Islet of Langerhans (tissue), 1 donor: Measurements from ENCODE around the gene SPTBN4.
A peak's percentile ranks its signal among the peaks of the same experiment; 100 is the strongest.
"Not testable (repeated sequence)": the region's sequence is repeated elsewhere in the genome, so short reads cannot be mapped to it uniquely, and the experiment has no call there.

Source experiments
- FAIRE-seq: peaks from one replicate; lab custom pipeline; 2011; peaks lifted over from hg19 to GRCh38; lab: Jason Lieb, UNC

The SPTBN4 gene

DNA sequence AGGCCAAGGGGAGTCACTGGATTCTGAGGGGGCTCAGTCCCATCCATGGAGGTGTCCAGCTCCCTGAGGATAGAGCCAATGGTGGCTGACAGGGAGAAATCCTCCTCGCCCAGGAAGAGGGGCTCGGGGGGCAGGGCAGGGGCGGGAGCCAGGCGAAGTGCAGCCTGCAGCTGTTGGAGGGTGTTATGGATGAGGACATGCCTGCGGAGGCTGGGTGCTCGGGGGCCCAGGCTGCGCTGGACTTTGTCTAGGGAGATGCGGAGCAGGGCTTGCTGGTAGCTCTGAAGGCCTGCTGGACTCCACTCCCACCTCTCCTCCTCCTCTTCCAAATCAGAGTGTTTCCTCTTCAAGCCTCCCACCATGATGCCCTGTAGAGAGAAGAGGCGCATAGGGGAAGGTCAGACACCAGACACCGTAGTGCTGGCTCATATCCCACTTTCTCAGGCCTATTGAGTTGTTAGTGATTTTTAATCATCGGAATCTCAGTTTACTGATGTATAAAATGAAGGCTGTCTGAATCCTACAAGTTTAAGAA is 25.0 kb upstream of the SPTBN4 start:
- FAIRE-seq = no peak

DNA sequence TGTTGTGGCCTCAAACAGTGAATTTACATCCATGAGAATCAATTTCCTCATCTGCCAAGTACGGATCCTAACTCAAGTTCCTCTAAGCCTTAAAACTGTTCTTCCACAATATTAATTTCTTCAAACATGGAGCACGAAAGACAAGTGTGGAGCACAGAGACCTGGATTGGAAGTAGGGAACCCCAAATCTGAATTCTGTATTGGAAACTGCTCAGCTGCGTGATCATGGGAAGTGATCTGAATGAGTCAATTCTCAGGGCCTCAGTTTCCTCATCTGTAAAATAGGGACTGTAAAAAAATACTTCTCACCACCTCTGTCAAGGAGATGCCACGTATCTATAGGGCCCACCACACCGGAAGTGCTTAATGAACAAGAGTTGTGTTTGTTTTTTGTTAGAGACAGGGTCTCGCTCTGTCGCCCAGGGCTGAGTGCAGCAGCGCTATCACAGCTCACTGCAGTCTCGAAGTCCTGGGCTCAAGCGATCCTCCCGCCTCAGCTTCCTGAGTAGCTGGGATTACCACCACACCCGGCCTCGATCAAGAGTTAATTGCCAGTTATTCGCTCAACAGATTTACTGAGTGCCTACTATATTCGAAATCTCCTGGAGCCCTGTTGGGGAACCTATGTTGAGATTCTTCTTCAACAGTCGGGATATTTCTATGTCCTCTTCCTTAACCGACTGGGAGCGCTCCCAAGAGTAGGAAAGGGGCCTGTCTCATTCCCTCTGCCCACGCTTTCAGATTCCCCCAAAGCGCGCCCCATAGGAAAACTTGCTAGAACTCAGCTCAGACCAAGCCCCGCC is 24.3 kb upstream of the SPTBN4 start:
- no peak for FAIRE-seq

DNA sequence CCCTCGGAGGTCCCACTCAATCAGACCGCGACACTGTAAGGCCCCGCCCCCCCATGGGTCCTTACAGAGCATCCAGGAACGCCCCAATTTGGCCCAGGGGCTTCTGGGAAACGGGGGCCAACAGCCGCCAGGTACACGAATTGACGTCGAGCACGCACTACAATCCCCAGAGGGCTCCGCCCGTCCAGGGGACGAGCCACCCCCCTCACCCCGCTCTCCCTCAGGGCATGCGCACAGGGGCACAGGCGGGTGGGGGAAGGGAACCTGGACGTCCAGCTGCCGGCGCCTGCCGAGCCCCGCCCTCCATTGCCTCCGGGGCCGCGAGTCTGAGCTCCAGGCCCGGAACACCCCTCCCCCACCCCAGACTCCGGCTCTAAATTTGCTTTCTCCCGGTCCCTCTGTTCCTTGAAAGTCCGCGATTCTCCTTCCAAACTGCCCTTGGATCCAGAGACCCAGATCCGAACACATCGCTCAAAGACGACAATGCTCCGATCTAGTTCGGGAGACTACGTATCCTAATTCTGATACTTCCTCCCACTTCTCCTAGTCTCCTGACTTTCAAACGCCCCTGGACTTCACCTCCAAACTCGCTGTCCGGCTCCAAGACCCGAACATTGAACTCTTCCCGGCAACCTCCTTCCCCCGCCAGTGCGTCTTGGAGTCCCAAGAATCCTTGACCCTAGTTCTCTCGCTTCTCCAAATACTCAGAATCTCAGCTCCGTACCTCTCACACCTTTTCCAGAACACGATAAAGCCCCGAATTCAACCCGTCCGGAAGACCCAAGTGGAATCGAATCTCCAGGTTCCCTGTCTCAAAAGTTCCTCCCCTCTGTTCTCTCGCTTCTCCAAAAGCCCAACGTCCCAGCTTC is 23.4 kb upstream of the SPTBN4 start:
- FAIRE-seq = no peak

DNA sequence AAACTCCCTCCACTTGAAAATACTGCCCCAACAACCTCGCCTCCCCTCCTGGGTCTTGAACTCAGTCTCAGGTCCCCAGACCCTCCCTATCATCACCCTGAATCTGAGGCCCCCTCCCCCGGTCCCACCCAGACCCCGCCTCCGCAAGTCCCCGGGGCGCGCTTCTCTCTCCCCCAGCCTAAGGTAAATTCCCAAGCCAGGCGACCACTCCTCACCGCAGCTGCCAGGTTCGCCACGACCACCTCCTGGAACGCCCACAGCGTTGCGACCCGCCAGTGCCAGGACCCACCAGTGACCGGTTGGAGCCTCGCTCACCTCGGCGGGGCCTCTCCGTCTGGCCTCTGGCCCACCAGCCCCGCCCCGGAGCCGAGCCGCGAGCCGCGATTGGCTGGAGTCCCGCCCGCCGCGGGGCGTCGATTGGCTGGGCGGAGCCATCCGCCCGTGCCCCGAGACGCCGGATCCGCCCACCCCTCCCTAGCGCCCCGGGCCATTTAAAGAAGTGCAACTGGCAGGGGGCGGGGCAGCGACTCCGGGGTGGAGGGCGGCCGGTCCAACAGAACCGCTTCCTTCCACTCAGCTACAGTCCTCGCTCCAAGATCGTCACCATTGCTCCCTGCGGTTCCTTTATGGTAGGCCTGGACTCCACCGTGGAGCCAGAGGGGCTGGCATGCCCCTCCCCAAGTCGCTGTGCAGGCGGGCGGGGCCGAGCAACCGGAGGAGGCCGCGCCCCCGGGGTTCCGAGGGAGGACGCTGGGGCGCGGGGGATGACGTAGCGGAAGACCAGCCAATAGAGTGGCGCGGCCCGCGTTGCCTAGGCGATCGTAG is 22.6 kb upstream of the SPTBN4 start, which contains the start of gene SERTAD3:
SERTAD3 (minus strand) TSS at position 336 of the 825 bp plus-strand sequence. CDS start 2,255 bp downstream, outside the sequence.
- no peak for FAIRE-seq

DNA sequence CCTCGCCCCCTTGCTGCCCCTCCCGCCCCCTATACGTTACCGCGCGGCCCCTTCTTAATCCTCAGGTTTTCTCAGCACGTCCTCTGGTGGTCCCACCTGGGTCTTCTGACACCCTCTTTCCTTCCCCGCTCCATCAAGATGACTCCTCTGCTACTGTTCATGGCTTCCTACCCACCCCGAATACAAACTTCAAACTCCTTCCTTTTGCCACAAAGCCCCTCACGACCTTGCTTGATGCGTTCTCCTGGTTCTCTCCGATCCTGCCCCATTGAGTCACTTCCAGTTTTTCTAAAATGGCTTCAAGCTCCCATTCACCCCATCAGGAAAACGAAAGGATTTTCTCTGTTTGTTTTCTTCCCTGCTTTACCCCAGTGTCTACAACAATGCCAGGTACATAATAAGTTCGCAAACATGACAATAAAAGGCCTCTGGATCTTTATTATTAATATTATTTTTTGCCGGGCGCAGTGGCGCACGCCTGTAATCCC is 21.9 kb upstream of the SPTBN4 start:
- no peak for FAIRE-seq

DNA sequence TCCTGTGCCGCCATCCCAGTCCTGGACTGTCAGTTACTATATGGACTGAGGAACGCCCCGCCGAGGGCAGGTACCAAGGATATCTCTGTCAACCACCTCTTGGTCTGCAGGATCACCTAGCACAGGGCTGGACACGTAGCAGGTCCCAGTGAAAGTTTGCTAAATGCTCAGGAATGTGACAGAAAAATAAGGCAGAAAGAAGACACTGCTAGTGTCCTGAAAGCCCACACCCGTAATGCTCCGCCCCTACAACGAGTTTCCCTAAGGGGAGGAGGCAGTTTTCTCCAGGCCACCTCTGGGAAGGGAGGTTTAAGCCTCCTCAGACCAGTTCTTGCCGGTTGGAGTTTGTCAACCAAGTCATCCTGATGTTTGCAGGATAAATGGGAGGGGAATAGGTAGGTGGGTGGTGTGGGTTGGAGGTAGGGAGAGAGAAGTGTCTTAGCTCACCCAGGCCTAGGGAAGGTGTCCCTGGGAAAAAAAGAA is 21.0 kb upstream of the SPTBN4 start:
- no peak for FAIRE-seq

DNA sequence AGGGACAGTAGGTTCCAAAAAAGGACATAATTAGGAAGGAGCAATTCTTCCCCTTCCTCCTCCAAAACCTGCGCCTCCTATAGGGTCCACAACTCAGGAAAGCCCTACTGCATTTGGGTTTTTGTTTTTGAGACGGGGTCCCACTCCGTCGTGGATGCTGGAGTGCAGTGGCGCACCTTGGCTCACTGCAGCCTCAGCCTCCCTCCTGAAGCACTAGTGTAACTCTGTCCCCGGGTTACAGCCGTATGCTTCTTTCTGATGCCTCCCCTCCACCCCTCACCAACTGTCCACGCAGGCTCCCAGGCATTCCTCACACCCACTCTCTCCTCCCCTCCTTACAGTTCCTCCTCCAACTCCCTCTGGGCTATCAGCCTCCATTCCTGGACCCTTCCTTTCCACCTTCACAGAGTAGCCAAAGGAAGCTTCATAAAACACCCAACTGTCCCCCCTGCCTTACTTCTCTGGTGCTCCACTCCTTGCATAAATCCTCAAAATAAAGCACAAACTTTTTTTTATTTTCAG is 20.5 kb upstream of the SPTBN4 start:
- no peak for FAIRE-seq

DNA sequence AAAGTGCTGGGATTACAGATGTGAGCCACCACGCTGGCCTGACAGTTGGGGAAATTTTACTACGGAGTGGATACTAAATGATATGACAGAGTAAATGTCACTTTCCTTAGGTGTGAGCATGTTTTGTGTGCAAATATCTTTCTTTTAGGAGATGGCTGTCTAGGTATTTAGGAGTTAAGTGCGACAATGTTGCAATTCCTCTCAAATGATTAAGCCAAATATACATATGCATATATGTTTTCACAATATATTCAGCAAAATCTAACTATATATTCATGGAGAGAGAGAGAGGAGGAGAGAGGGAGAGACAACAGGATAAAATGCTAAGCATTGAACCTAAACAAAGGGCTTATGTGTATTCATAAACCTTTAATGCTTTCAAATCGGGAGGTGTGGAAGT is 17.3 kb upstream of the SPTBN4 start:
- no peak for FAIRE-seq

DNA sequence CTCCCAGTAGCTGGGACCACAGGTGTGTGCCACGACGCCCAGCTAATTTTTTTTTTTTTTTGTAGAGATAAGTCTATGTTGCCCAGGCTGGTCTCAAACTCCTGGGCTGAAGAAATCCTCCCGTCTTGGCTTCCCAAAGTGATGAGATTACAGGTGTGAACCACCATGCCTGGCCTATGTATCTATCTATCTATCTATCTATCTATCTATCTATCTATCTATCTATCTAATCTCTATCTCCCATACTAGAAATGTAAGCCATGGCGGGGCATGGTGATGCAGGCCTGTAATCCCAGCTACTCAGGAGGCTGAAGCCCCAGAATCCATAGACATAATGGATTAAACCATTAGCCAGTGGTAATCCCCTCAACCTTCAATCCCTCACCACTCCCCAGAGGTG is 16.1 kb upstream of the SPTBN4 start:
- FAIRE-seq = no peak

DNA sequence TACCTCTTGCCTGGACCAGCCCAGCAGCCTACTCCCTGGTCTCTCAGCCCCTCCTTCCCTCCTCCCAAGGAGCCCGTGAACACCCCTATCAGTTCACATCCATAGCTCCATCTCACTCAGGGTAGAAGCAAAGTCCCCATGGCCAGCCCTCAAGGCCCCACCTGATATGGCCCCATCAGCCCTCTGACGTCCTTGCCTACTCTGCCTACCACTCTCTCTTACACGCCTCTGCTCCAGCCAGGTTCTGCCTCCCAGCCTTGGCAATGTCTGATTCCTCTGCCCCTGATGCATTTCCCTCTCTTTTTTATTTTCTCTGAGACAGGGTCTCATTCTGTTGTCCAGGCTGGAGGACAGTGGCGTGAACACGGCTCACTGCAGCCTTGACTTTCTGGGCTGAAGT is 14.8 kb upstream of the SPTBN4 start:
- no peak for FAIRE-seq

DNA sequence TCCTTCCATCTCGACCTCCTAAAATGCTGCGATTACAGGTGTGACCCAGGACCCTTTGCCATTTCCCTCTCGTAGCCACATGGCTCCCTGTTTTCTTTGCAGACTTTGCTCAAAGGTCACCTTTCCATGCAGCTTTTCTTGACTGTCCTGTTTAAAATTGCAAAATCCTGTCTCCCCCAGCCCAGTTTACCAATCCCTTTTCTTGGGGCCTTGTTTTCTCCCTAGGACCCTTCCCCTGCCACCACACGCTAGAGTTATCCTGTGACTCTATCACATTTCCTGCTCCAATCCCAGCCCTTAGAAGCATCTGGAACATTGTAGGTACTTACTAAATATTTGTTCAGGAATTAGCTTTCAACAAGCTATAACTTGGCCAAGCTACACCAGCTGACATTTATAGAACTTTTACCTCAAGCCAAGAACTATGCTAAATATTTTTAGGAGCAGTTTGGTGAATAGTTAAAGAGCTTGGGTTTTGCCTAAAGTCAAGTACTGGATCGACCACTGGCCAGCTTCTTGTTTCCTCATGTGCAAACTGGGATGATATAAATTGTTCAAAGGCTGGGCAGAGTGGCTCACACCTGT is 13.6 kb upstream of the SPTBN4 start:
- FAIRE-seq = no peak

DNA sequence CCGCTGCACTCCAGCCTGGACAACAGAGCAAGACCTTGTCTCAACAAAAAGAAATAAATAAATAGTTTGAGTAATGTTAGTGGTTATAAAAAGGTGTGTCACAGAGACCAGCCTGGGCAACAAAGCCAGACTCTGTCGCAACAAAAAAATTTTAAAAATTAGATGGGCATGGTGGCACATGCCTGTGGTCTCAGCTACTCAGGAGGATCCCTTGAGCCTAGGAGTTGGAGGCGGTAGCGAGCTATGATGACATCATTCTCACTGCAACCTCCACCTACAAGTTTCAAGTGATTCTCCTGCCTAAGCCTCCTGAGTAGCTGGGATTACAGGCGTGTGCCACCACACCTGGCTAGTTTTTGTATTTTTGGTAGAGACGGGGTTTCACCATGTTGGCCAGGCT is 12.9 kb upstream of the SPTBN4 start:
- not testable (repeated sequence) for FAIRE-seq

DNA sequence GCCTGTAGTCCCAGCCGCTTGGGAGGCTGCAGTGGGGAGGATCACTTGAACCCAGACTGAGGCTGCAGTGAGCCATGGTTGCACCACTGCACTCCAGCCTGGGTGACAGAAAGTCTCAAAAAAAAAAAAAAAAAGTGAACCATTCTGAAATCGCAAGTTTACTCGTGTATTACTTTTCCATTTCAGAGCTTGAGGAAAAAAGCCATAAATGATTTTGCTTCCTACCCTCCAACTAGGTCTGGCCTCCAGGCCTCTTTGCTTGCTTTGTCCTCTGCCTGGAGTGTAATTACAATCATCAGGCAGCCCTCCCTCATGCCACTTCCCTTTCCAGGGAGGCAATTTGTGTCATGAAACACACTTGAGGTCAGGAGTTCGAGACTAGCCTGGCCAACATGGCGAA is 9.8 kb upstream of the SPTBN4 start:
- FAIRE-seq = no peak

DNA sequence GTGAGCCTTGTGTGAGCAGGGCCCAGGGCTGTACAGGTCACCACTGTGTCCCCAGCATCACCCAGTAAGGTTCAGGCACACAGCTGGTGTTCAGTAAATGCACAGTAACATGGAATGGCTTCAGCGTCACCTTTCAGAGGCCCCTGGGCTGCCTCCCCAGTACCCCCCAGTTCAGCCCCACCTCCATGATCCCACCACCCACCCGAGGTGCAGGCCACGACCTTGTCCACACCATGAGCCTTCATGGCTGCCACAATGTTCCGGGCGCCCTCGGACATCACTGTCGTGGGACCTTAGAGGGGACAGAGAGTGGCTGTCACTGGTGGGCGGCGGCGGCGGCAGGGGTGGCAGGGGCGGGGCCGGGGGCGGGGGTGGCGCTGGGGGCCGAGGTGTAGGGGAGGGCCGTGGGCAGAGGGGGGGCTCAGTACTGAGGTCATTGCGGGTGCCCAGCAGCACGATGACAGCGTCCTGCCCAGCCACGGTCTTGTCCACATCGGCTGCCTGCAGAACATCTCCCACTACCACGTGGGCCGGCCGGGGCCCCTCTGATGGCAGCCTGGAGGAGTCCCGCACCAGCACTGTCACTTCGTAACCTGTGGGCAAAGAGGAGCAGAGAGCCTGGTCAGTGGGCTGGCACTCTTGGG is 8.7 kb upstream of the SPTBN4 start:
- no peak for FAIRE-seq

DNA sequence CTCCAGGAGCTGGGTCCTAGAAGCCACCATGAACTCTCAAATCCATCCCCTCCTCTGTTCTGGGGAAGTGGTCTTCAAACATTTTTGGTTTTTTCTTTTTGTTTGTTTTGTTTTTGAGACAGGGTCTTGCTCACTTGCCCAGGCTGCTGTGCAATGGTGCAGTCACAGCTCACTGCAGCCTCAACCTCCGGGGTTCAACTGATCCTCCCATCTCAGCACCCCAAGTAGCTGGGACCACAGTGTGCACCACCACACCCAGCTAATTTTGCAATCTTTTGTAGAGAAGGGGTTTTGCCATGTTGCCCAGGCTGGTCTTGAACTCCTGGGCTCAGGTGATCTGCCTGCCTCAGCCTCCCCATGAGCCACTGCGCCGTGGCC is 8.2 kb upstream of the SPTBN4 start:
- FAIRE-seq = no peak

DNA sequence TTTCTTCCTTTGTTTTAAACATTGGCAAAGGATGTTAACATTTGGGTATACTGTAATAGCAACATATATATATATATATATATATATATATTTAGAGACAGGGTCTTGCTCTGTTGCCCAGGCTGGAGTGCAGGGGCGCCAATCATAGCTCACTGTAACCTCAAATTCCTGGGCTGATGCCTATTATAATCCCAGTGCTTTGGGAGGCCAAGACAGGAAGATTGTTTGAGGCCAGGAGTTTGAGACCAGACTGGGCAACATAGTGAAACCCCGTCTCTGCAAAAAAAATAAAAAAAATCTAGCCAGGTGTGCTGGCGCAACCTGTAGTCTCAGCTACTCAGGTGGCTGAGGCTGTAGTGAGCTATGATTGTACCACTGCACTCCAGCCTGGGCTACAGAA is 6.6 kb upstream of the SPTBN4 start:
- no peak for FAIRE-seq

DNA sequence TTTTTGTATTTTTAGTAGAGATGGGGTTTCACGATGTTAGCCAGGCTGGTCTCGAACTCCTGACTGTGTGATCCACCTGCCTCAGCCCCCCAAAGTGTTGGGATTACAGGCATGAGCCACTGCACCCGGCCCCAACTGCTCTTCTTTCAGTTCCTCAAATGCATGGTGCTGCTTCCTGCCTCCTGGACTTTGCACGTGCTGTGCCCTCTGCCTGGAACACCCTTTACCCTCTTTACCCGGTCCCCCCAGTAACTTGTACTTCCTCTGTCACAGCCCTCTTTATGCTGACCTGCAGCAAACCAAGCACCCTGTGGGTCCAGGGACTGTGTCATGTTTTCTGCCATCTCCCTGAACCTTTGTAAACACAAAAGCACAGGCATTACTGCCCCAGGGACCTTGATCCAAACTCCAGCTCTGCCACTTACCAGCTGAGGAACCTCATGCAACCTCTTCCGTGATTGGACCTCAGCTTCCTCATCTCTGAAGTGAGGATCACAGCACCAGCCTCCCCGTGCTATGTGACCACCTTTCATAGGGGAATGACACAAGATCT is 5.1 kb upstream of the SPTBN4 start:
- FAIRE-seq = no peak

DNA sequence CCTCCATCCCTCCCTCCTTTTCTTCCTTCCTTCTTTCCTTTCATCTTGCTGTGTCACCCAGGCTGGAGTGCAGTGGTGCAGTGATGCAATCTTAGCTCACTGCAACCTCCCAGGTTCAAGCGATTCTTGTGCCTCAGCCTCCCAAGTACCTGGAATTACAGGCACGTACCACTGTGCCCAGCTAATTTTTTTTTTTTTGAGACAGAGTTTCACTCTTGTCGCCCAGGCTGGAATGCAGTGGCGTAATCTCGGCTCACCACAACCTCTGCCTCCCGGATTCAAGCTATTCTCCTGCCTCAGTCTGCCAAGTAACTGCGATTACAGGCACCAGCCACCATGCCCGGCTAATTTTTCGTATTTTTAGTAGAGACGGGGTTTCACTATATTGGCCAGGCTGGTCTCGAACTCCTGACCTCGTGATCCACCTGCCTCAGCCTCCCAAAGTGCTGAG is 3.2 kb upstream of the SPTBN4 start:
- not testable (repeated sequence) for FAIRE-seq

DNA sequence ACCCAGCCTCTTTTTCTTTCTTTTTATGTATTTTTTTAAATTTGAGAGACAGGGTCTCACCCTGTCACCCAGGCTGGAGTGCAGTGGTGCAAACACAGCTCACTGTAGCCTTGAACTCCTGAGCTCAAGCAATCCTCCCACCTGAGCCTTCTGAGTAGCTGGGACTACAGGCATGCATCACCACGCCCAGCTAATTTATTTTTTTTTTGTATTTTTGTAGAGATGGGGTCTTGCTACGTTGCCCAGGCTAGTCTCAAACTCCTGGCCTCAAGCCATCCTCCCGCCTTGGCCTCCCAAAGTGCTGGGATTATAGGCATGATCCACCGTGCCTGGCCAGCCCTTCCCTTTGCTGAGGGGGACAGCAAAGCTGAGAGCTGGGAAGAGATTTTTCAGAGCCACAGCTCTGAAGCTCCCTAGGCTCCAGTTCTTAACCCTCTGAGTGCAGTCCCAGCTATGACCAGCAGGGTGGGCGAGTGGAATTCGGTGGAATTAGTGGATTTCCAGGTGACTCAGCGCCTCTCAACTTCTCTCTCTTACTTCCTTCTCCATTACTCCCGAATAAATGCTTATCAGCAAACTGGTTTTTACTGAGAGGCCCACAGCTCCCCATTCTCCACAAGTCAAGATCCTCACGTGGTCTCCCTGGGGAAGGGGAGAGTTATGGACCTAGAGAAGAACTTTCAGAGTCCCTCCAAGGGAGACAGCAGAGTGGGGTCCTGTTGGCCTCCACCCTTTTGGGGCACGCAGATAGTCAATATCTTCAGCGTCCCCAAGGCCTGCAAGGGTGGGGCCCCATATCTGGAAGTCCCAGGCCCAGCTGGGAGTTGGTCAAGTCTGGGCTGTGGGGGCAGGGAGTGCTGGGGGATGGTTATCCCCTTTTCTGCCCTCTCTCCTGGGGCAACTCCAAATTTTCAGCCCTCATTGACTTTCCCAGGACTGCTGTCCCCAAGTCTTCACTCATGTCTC is 2.5 kb upstream of the SPTBN4 start:
- peak; percentile 33 for FAIRE-seq
